ENCODE results near the gene TGFBR2. TPM values are rescaled to one million over a fixed set of nuclear protein-coding genes. Genes with fewer than 3 reads are reported as not detected.
A peak's percentile ranks its signal among the peaks of the same experiment; 100 is the strongest.

Gene TGFBR2
- total and polyA plus RNA-seq, 8 donors = 109 to 269 (median 122) TPM

DNA sequence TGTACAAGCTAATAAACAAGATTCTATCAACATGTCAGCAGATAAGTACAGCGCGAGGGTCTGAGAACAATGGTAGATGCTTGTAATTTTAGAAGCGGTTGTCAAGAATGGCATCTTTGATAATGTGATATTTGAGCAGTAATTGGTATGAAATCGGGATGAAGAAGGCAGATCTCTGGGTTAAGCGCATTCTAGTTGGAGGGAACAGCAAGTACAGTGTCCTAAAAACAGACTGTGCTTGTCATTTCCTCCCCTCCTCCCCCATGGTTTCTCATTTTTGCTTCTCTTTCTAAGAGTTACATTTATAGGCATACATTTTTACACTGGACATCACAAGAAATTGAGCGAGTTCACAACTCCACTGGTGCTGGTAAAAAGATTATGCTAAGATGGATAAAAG lies 23.3 kb downstream of the TGFBR2 start:
- Histone ChIP-seq H3K4me1 (peaks cover 40 to 100% of the 10 kb centered on the region in 2 donors), H3K9me3 (no peaks in the 10 kb centered on the region), H3K36me3 (peaks cover 0 to 19% of the 10 kb centered on the region in 2 donors), H3K27me3 (no peaks in the 10 kb centered on the region), H3K27ac (peak overlapping the region; percentile 17 to 90), H3K4me3 (no peak overlapping the region)
- ATAC-seq (no peak), DNase-seq (no peak)
- intact Hi-C loops (cut with DNase I) = no loop called here
- TF ChIP-seq, protein P1, sequence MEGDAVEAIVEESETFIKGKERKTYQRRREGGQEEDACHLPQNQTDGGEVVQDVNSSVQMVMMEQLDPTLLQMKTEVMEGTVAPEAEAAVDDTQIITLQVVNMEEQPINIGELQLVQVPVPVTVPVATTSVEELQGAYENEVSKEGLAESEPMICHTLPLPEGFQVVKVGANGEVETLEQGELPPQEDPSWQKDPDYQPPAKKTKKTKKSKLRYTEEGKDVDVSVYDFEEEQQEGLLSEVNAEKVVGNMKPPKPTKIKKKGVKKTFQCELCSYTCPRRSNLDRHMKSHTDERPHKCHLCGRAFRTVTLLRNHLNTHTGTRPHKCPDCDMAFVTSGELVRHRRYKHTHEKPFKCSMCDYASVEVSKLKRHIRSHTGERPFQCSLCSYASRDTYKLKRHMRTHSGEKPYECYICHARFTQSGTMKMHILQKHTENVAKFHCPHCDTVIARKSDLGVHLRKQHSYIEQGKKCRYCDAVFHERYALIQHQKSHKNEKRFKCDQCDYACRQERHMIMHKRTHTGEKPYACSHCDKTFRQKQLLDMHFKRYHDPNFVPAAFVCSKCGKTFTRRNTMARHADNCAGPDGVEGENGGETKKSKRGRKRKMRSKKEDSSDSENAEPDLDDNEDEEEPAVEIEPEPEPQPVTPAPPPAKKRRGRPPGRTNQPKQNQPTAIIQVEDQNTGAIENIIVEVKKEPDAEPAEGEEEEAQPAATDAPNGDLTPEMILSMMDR (IDR thresholded peaks at IDR 0.05) = no peak

DNA sequence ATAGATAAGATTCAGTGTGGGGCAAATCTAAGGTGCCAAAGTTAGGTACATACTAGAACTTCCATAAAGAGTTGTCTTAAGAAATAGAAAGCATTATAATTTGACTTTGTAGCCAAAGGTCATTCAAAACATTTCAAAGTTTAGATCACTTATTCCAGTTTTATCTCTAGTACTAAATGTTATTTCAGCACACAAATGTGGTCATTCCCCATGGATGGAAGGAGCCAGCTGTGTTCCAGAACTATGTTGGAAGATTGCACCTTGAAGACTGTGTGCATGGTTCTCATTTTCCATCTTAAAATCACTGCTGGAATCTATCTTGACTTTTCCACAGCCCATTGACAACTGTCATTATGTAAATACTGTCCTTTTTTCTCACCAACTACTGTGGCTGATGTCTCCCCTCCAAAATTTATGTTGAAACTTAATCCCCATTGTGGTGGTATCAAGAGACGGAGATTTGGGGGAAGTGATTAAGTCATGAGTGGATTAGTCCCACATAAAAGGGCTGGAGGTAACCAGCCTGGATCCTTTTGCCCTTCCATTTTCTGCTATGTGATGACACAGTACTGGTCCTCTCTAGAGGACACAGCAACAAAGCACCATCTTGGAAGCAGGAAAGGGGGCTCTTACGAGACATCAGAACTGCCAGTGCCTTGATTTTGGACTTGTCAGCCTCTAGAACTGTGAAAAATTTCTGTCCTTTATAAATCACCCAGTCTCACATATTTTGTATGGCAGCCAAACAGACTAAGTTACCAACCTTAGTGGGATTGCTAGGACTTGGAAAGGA lies 24.0 kb downstream of the TGFBR2 start:
- intact Hi-C loops (cut with DNase I) = no loop called here
- Histone ChIP-seq H3K4me1 (peaks cover 43 to 100% of the 10 kb centered on the region in 2 donors), H3K27ac (peak overlapping the region; percentile 17 to 90), H3K27me3 (no peaks in the 10 kb centered on the region), H3K36me3 (peaks cover 0 to 16% of the 10 kb centered on the region in 2 donors), H3K4me3 (no peak overlapping the region), H3K9me3 (no peaks in the 10 kb centered on the region)
- no peak for ATAC-seq
- no peak for DNase-seq
- TF ChIP-seq, protein P1 (IDR thresholded peaks at IDR 0.05) = no peak

GRCh38 chr3:30631243-30631904 lies 25.0 kb downstream of the TGFBR2 start:
- Histone ChIP-seq H3K4me3 (no peak overlapping the region), H3K4me1 (peaks cover 40 to 96% of the 10 kb centered on the region in 2 donors), H3K27ac (peak overlapping the region; percentile 53 to 90), H3K27me3 (no peaks in the 10 kb centered on the region), H3K9me3 (no peaks in the 10 kb centered on the region), H3K36me3 (peaks cover 0 to 6% of the 10 kb centered on the region in 2 donors)
- DNase-seq = no peak
- TF ChIP-seq, protein P1 (IDR thresholded peaks at IDR 0.05) = no peak
- intact Hi-C loops (cut with DNase I) = no loop called here
- ATAC-seq = no peak

GRCh38 chr3:30632065-30632464 lies 25.7 kb downstream of the TGFBR2 start:
- intact Hi-C loops (cut with DNase I) = no loop called here
- no peak for DNase-seq

More at GRCh38 chr3:30632065-30632464, 25.7 kb downstream of the TGFBR2 start:
- TF ChIP-seq, protein P1 (IDR thresholded peaks at IDR 0.05) = no peak
- Histone ChIP-seq H3K9me3 (no peaks in the 10 kb centered on the region), H3K27ac (peak overlapping the region; percentile 53 to 90), H3K27me3 (no peaks in the 10 kb centered on the region), H3K4me3 (no peak overlapping the region), H3K36me3 (peaks cover 0 to 5% of the 10 kb centered on the region in 2 donors), H3K4me1 (peaks cover 36 to 95% of the 10 kb centered on the region in 2 donors)
- no peak for ATAC-seq

All from left lung (tissue), 10 donors.